CD4-positive, alpha-beta T cell (primary cell): Measurements from ENCODE around the gene ZCCHC7. TPM values are rescaled to one million over a fixed set of nuclear protein-coding genes. Genes with fewer than 3 reads are reported as not detected.

Source experiments
- ATAC-seq: fragments of 200-7000 bp; cut with Tn5 transposase; one replicate; pipeline ENCODE4 v1.10.0; 2022; ENCODE audit warnings: mild to moderate bottlenecking; ENCODE audit not compliant: poor library complexity
- CTCF ChIA-PET: fragments of 350-600 bp; sonication (Branson Sonifier 250); formaldehyde crosslinking; loops from one replicate; lab custom pipeline; 2021; ENCODE audit warnings: antibody characterized with exemption, inconsistent platforms; lab: Charles Lee
- POLR2A ChIA-PET: fragments of 350-600 bp; sonication (Branson Sonifier 250); formaldehyde crosslinking; loops from one replicate; lab custom pipeline; 2021; ENCODE audit warnings: antibody characterized with exemption, inconsistent platforms; lab: Charles Lee
- DNase-seq, 14 experiments: peaks; one replicate each; pipeline ENCODE4 v3.0.0-alpha.2; 2013 to 2020; ENCODE audit warnings: mixed read lengths in 2 of 14
- H3K27ac ChIP-seq, 2 donors: one replicate each; pipeline versions ENCODE4 v1.5.1 to v1.7.0; 2013; ENCODE audit warnings: low read length in 2 of 2, low read depth in 1 of 2, mild to moderate bottlenecking in 1 of 2
- H3K27me3 ChIP-seq, 2 experiments: 1 replicate in 1 of 2; 2 replicates in 1 of 2; pipeline versions ENCODE4 v1.6.1 to v1.7.0; 2013; ENCODE audit warnings: low read length in 2 of 2, control low read depth in 1 of 2, mild to moderate bottlenecking in 1 of 2, moderate library complexity in 1 of 2; ENCODE audit not compliant: insufficient read depth in 2 of 2, control insufficient read depth in 1 of 2
- H3K36me3 ChIP-seq: one replicate; pipeline ENCODE4 v1.6.1; 2013; ENCODE audit warnings: low read length, control low read depth; ENCODE audit not compliant: insufficient read depth
- H3K4me1 ChIP-seq: one replicate; pipeline ENCODE4 v1.6.1; 2013; ENCODE audit warnings: low read length, control low read depth; ENCODE audit not compliant: insufficient read depth
- H3K4me3 ChIP-seq: one replicate; pipeline ENCODE4 v1.5.1; 2013; ENCODE audit warnings: mild to moderate bottlenecking, low read length, moderate library complexity
- H3K9me3 ChIP-seq, 2 experiments: 1 replicate in 1 of 2; 2 replicates in 1 of 2; pipeline versions ENCODE4 v1.6.1 to v1.7.0; 2013; ENCODE audit warnings: low read length in 2 of 2, mild to moderate bottlenecking in 2 of 2, control low read depth in 1 of 2, moderate library complexity in 1 of 2; ENCODE audit not compliant: control insufficient read depth in 1 of 2, insufficient read depth in 1 of 2
- H3K27ac Mint-ChIP-seq: one replicate; pipeline ENCODE4 v1.8.0; 2020; ENCODE audit warnings: mixed read lengths
- H3K27me3 Mint-ChIP-seq: one replicate; pipeline ENCODE4 v1.8.0; 2021; ENCODE audit warnings: mixed read lengths
- H3K36me3 Mint-ChIP-seq: one replicate; pipeline ENCODE4 v1.8.0; 2021; ENCODE audit warnings: low read depth, mixed read lengths
- H3K4me1 Mint-ChIP-seq: one replicate; pipeline ENCODE4 v1.8.0; 2021; ENCODE audit warnings: low read depth, mixed read lengths
- H3K4me3 Mint-ChIP-seq: one replicate; pipeline ENCODE4 v1.8.0; 2020; ENCODE audit warnings: mild to moderate bottlenecking, mixed read lengths
- H3K9me3 Mint-ChIP-seq: one replicate; pipeline ENCODE4 v1.8.0; 2020; ENCODE audit warnings: mixed read lengths
- CTCF ChIP-seq: fragments of 200-600 bp; IDR thresholded peaks from one replicate; pipeline ENCODE4 v1.8.0; 2022; ENCODE audit warnings: antibody characterized with exemption, mild to moderate bottlenecking
- intact Hi-C, 2 experiments: fragments of 100-400 bp; cut with DNase I in 1 of 2; cut with micrococcal nuclease in 1 of 2; formaldehyde crosslinking; loops; one replicate each; pipeline versions ENCODE4 v1.15.1 to v1.9.0; 2023 to 2025; cut with DNase I, micrococcal nuclease
- total RNA-seq, 174 experiments: library from RNA in 2 of 174; stranded (reverse) in 2 of 174; gene quantifications; one replicate each; pipeline ENCODE4 v1.2.3 and lab custom pipeline; 2021 to 2026

Gene ZCCHC7
- total RNA-seq, 2 experiments from 2014 or later: 40.7 to 41.0 TPM

GRCh38 chr9:37407468-37407867 is 287.1 kb downstream of the ZCCHC7 start:
- CTCF ChIA-PET: interaction anchor here (0.6 kb wide), 1 partner anchor 389 kb away, joined by 3 read pairs; no protein-coding TSS in a partner anchor
- peaks cover 7% of the 10 kb centered on the region for H3K4me1 Mint-ChIP-seq

More at GRCh38 chr9:37407468-37407867, 287.1 kb downstream of the ZCCHC7 start:
- Histone ChIP-seq H3K27me3 (no peaks in the 10 kb centered on the region), H3K9me3 (no peaks in the 10 kb centered on the region), H3K4me3 (no peak overlapping the region), H3K36me3 (no peaks in the 10 kb centered on the region), H3K27ac (no peak overlapping the region), H3K4me1 (peaks cover 20% of the 10 kb centered on the region)
- ATAC-seq (no peak), DNase-seq (peak in 1 of 14 experiments; percentile 37)
- POLR2A ChIA-PET: no interaction called here
- no peak for TF ChIP-seq CTCF
- no peak overlapping the region for H3K27ac Mint-ChIP-seq
- H3K9me3 Mint-ChIP-seq: no peaks in the 10 kb centered on the region
- no peaks in the 10 kb centered on the region for H3K36me3 Mint-ChIP-seq
- intact Hi-C loops: no loop called here
- H3K27me3 Mint-ChIP-seq: no peaks in the 10 kb centered on the region
- no peak overlapping the region for H3K4me3 Mint-ChIP-seq

Other genes starting within 250 kb of the ZCCHC7 start
- under 1 TPM; 0.03 to 0.11 TPM for gene PAX5, start 86.3 kb upstream of the ZCCHC7 start, total RNA-seq